GM19043 (cell line): Measurements from ENCODE around the gene MBD2.
"Not testable (repeated sequence)": the region's sequence is repeated elsewhere in the genome, so short reads cannot be mapped to it uniquely, and the experiment has no call there.

ENCODE experiments used
- ATAC-seq: cut with Tn5 transposase; IDR thresholded peaks from one replicate; pipeline ENCODE4 v1.9.1; 2021; ENCODE audit warnings: low read depth; ENCODE audit not compliant: unreplicated experiment

Gene MBD2

GRCh38 chr18:54155412-54155811 is 69.1 kb downstream of the MBD2 start:
- ATAC-seq, result no peak

- no peak for ATAC-seq
Observed at GRCh38 chr18:54154231-54154630, 70.2 kb downstream of the MBD2 start.

GRCh38 chr18:54151376-54151775 is 73.1 kb downstream of the MBD2 start:
- no peak for ATAC-seq

GRCh38 chr18:54150226-54150625 is 74.2 kb downstream of the MBD2 start:
- no peak for ATAC-seq

- peak; percentile 50 for ATAC-seq
Observed at GRCh38 chr18:54149078-54149697, 75.3 kb downstream of the MBD2 start.

- ATAC-seq, result no peak
Observed at GRCh38 chr18:54148678-54149077, 75.8 kb downstream of the MBD2 start.

- ATAC-seq, result no peak
Observed at GRCh38 chr18:54148151-54148550, 76.3 kb downstream of the MBD2 start.

- ATAC-seq, result peak; percentile 65
Observed at GRCh38 chr18:54147439-54147838, 77.0 kb downstream of the MBD2 start.

- no peak for ATAC-seq
Observed at GRCh38 chr18:54141041-54141608, 83.3 kb downstream of the MBD2 start.

- ATAC-seq, result no peak
Observed at GRCh38 chr18:54140641-54141040, 83.8 kb downstream of the MBD2 start.

GRCh38 chr18:54135216-54135615 is 89.3 kb downstream of the MBD2 start:
- no peak for ATAC-seq

GRCh38 chr18:54134053-54134452 is 90.4 kb downstream of the MBD2 start:
- no peak for ATAC-seq

GRCh38 chr18:54130631-54131030 is 93.8 kb downstream of the MBD2 start:
- no peak for ATAC-seq

- no peak for ATAC-seq
Observed at GRCh38 chr18:54130177-54130576, 94.3 kb downstream of the MBD2 start.

- peak; percentile 64 for ATAC-seq
Observed at GRCh38 chr18:54129448-54130067, 94.9 kb downstream of the MBD2 start.

GRCh38 chr18:54127759-54128378 is 96.6 kb downstream of the MBD2 start:
- peak; percentile 51 for ATAC-seq

- no peak for ATAC-seq
Observed at GRCh38 chr18:54125429-54125828, 99.0 kb downstream of the MBD2 start.

- ATAC-seq, result not testable (repeated sequence)
Observed at GRCh38 chr18:54123720-54124440, 100.6 kb downstream of the MBD2 start.

- ATAC-seq, result peak; percentile 93
Observed at GRCh38 chr18:54119524-54120019, 104.9 kb downstream of the MBD2 start.

- ATAC-seq, result no peak
Observed at GRCh38 chr18:54117853-54118773, 106.4 kb downstream of the MBD2 start.
